Tibial nerve (tissue), 3 donors: ENCODE results near the gene PLXNB2.

ENCODE experiments used
- CTCF ChIP-seq, 5 experiments: fragments of 200-600 bp in 3 of 5; fragments of 450-650 bp in 2 of 5; sonication (generic) in 3 of 5; IDR thresholded peaks; one replicate each; pipeline ENCODE4 v1.5.1; 2016 to 2019; ENCODE audit warnings: antibody characterized with exemption in 5 of 5, mild to moderate bottlenecking in 3 of 5, moderate library complexity in 2 of 5
- POLR2A ChIP-seq, 2 donors: fragments of 450-650 bp; IDR thresholded peaks; one replicate each; pipeline ENCODE4 v1.6.1; 2017; ENCODE audit warnings: antibody characterized with exemption in 2 of 2, mild to moderate bottlenecking in 2 of 2, moderate library complexity in 2 of 2

GRCh38 chr22:50287731-50288130 lies 19.7 kb downstream of the PLXNB2 start:
- TF ChIP-seq CTCF (IDR thresholded peaks at IDR 0.05) (no peak), POLR2A (IDR thresholded peaks at IDR 0.05) (no peak)
